DLD1 (cell line): ENCODE data around the gene ZBTB1.
"Not testable (repeated sequence)": the region's sequence is repeated elsewhere in the genome, so short reads cannot be mapped to it uniquely, and the experiment has no call there.

Experiments used
- in situ Hi-C: cut with HindIII; loops from 2 replicates; pipeline ENCODE4 v1.10.0; 2017; ENCODE audit warnings: low sequenced_read_pairs

Gene ZBTB1

GRCh38 chr14:64522591-64523355 is 18.2 kb downstream of the ZBTB1 start:
- in situ Hi-C loops = no loop called here

GRCh38 chr14:64525354-64525753 is 20.8 kb downstream of the ZBTB1 start:
- in situ Hi-C loops = no loop called here

- in situ Hi-C loops = no loop called here
These were observed 27.0 kb downstream of the ZBTB1 start for GRCh38 chr14:64531567-64531966.

- in situ Hi-C loops = no loop called here
These were observed 32.1 kb downstream of the ZBTB1 start for GRCh38 chr14:64536488-64537245.

- in situ Hi-C loops = no loop called here
These were observed 35.9 kb downstream of the ZBTB1 start, which contains the start of gene HSPA2 for GRCh38 chr14:64540208-64541202. Gene HSPA2, plus strand, starts transcription at chr14:64540741. Its CDS starts 109 bp downstream, at chr14:64540850.

GRCh38 chr14:64541261-64541971 is 36.8 kb downstream of the ZBTB1 start:
- in situ Hi-C loops = no loop called here

GRCh38 chr14:64541972-64542835 is 37.6 kb downstream of the ZBTB1 start:
- in situ Hi-C loops = no loop called here

GRCh38 chr14:64542836-64543201 is 38.2 kb downstream of the ZBTB1 start:
- in situ Hi-C loops = no loop called here

GRCh38 chr14:64544607-64545312 is 40.2 kb downstream of the ZBTB1 start:
- in situ Hi-C loops = no loop called here

GRCh38 chr14:64549016-64549415 is 44.4 kb downstream of the ZBTB1 start:
- in situ Hi-C loops = no loop called here

- in situ Hi-C loops = no loop called here
These were observed 45.4 kb downstream of the ZBTB1 start, which contains the start of gene PPP1R36 for GRCh38 chr14:64549791-64550620. Gene PPP1R36, plus strand, starts transcription at chr14:64549961. Its CDS starts 37 bp downstream, at chr14:64549998.

GRCh38 chr14:64550621-64551333 is 46.2 kb downstream of the ZBTB1 start:
- in situ Hi-C loops = no loop called here

- in situ Hi-C loops = no loop called here
These were observed 50.0 kb downstream of the ZBTB1 start for GRCh38 chr14:64554556-64554955.

- in situ Hi-C loops = no loop called here
These were observed 52.0 kb downstream of the ZBTB1 start for GRCh38 chr14:64556526-64556925.

GRCh38 chr14:64558216-64558615 is 53.6 kb downstream of the ZBTB1 start:
- in situ Hi-C loops = not testable (repeated sequence)

- in situ Hi-C loops = no loop called here
These were observed 57.1 kb downstream of the ZBTB1 start for GRCh38 chr14:64561631-64562030.

- in situ Hi-C loops = no loop called here
These were observed 57.9 kb downstream of the ZBTB1 start for GRCh38 chr14:64562436-64562835.
